HG02884 (cell line): ENCODE data around the gene CFAP65.

Experiments used
- ATAC-seq: cut with Tn5 transposase; IDR thresholded peaks from one replicate; pipeline ENCODE4 v1.9.1; 2021; ENCODE audit warnings: mild to moderate bottlenecking, moderate library complexity; ENCODE audit not compliant: unreplicated experiment

The CFAP65 gene

GRCh38 chr2:218993345-218994315 lies 47.7 kb downstream of the CFAP65 start, which contains the start of gene CRYBA2:
TSS of gene CRYBA2 (minus strand) at chr2:218993422. CDS start at chr2:218993176, 246 bp downstream.
- ATAC-seq = no peak

- ATAC-seq = no peak
Observed at GRCh38 chr2:218992703-218993344, 48.5 kb downstream of the CFAP65 start.

GRCh38 chr2:218992196-218992595 lies 49.1 kb downstream of the CFAP65 start:
- no peak for ATAC-seq

GRCh38 chr2:218991674-218992168 lies 49.6 kb downstream of the CFAP65 start:
- ATAC-seq = no peak

GRCh38 chr2:218990612-218991011 lies 50.7 kb downstream of the CFAP65 start:
- no peak for ATAC-seq

- no peak for ATAC-seq
Observed at GRCh38 chr2:218990052-218990451, 51.3 kb downstream of the CFAP65 start.

- no peak for ATAC-seq
Observed at GRCh38 chr2:218988650-218989049, 52.7 kb downstream of the CFAP65 start.

- no peak for ATAC-seq
Observed at GRCh38 chr2:218988164-218988563, 53.2 kb downstream of the CFAP65 start.

GRCh38 chr2:218986148-218986761 lies 55.1 kb downstream of the CFAP65 start:
- ATAC-seq = no peak

GRCh38 chr2:218985325-218986091 lies 55.8 kb downstream of the CFAP65 start:
- ATAC-seq = no peak

GRCh38 chr2:218985021-218985324 lies 56.3 kb downstream of the CFAP65 start, which contains the start of gene FEV:
TSS of gene FEV (minus strand) at chr2:218985184. CDS start at chr2:218985075, 109 bp downstream.
- ATAC-seq = no peak

GRCh38 chr2:218984239-218985020 lies 56.9 kb downstream of the CFAP65 start:
- no peak for ATAC-seq

GRCh38 chr2:218983934-218984238 lies 57.4 kb downstream of the CFAP65 start:
- no peak for ATAC-seq

GRCh38 chr2:218983263-218983933 lies 57.9 kb downstream of the CFAP65 start:
- no peak for ATAC-seq

GRCh38 chr2:218982586-218983262 lies 58.6 kb downstream of the CFAP65 start:
- ATAC-seq = no peak

GRCh38 chr2:218981881-218982585 lies 59.3 kb downstream of the CFAP65 start:
- no peak for ATAC-seq

GRCh38 chr2:218981390-218981880 lies 59.9 kb downstream of the CFAP65 start:
- ATAC-seq = no peak

GRCh38 chr2:218980735-218981389 lies 60.5 kb downstream of the CFAP65 start:
- no peak for ATAC-seq
